Activated gamma-delta T cell (primary cell): Measurements from ENCODE around the gene DHX29.
"Not testable (repeated sequence)": the region's sequence is repeated elsewhere in the genome, so short reads cannot be mapped to it uniquely, and the experiment has no call there.

Source experiments
- DNase-seq: peaks from one replicate; lab custom pipeline; 2025; lab: John Stamatoyannopoulos, UW
- total RNA-seq, 2 donors: gene quantifications; one replicate each; lab custom pipeline; 2026; lab: John Stamatoyannopoulos, UW

The DHX29 gene, protein sequence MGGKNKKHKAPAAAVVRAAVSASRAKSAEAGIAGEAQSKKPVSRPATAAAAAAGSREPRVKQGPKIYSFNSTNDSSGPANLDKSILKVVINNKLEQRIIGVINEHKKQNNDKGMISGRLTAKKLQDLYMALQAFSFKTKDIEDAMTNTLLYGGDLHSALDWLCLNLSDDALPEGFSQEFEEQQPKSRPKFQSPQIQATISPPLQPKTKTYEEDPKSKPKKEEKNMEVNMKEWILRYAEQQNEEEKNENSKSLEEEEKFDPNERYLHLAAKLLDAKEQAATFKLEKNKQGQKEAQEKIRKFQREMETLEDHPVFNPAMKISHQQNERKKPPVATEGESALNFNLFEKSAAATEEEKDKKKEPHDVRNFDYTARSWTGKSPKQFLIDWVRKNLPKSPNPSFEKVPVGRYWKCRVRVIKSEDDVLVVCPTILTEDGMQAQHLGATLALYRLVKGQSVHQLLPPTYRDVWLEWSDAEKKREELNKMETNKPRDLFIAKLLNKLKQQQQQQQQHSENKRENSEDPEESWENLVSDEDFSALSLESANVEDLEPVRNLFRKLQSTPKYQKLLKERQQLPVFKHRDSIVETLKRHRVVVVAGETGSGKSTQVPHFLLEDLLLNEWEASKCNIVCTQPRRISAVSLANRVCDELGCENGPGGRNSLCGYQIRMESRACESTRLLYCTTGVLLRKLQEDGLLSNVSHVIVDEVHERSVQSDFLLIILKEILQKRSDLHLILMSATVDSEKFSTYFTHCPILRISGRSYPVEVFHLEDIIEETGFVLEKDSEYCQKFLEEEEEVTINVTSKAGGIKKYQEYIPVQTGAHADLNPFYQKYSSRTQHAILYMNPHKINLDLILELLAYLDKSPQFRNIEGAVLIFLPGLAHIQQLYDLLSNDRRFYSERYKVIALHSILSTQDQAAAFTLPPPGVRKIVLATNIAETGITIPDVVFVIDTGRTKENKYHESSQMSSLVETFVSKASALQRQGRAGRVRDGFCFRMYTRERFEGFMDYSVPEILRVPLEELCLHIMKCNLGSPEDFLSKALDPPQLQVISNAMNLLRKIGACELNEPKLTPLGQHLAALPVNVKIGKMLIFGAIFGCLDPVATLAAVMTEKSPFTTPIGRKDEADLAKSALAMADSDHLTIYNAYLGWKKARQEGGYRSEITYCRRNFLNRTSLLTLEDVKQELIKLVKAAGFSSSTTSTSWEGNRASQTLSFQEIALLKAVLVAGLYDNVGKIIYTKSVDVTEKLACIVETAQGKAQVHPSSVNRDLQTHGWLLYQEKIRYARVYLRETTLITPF (N-terminal part only)
- total RNA-seq, result 76.2 to 82.1 reads per million in 2 donors

DNA sequence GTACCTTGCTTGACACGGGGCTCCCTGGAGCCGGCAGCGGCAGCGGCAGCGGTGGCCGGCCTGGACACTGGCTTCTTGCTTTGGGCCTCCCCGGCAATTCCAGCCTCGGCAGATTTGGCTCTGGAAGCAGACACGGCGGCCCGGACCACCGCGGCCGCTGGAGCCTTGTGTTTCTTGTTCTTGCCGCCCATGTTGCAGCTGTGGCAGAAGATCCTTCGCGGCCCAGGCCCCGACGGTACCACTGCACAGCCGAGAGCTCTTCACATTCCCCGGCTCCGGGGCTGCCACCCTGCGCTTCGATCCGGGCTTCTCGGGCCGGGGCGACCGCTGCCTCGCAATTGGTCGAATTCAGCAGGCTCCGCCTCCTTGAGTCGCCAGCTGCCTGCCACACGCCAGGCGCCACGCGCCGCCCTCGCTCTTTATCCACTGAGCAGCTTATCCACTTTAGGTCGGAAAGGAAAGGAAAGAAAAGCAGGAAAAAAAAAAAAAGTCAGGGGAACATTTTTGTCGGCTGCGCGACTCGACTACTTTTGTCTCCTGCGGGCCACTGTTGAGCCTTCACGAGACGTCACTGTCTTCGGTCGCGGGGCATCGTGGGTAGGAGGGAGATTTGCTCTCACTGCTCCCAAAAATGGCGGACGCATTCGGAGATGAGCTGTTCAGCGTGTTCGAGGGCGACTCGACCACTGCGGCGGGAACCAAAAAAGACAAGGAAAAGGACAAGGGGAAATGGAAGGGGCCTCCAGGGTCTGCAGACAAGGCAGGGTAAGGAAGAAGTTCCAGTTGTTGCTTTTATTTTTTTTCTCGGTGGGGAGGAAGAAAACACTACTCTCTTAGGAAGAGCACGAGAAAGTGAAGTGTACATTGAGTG, at the start of gene DHX29, which contains the start of gene MTREX:
Gene DHX29 (minus strand): TSS at position 312 of the 871 bp plus-strand sequence. CDS start 121 bp downstream, at position 191.
Gene MTREX (plus strand): TSS at position 607 of the 871 bp plus-strand sequence. CDS start 25 bp downstream, at position 632.
- peak; percentile 83 for DNase-seq

DNA sequence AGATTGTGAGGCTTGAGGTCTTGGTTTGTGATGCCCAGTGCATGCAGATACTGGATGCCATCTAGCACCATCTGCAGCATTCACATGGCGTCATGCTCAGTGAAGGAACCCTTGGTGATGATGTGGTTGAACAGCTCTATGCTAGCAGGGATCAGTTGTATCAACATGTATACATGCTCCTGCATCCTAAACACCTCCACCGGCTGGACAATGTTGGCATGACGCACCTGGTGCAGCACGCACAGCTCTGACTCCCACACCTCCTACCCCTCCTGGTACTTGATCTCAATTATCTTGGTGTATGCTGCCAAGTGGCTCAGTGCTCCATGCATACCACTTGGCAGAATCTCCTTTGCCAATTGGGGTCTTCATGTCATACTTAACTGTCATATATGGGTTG, 49.4 kb upstream of the DHX29 start:
- DNase-seq, result no peak

DNA sequence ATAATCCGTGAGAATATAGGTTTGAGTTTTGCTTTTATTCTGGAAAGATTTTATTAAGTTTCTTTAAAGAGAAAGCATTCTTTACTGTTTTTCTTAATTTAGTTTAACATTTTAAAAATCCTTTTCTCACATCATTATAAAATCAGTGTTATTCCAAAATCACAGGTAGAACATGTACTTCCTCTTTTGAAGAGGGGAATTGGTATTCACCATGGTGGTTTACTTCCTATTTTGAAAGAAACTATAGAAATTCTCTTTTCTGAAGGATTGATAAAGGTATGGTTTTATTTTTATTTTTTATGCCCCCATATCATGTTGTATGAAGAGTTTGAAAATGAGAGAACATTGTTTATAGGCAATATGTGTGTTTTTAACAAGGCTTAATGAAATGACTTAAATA, 43.3 kb upstream of the DHX29 start:
- no peak for DNase-seq

DNA sequence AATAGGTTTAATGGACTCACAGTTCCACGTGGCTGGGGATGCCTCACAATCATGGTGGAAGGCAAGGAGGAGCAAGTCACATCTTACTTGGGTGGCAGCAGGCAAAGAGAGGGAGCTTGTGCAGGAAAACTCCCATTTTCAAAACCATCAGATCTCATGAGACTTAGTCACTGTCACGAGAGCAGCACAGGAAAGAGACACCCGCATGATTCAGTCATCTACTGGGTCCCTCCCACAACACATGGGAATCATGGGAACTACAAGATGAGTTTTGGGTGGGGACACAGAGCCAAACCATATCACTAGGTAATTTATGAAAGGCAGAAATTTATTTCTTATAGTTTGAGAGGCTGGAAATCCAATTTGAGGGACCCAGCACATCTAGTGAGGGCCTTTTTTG, 40.3 kb upstream of the DHX29 start:
- no peak for DNase-seq

DNA sequence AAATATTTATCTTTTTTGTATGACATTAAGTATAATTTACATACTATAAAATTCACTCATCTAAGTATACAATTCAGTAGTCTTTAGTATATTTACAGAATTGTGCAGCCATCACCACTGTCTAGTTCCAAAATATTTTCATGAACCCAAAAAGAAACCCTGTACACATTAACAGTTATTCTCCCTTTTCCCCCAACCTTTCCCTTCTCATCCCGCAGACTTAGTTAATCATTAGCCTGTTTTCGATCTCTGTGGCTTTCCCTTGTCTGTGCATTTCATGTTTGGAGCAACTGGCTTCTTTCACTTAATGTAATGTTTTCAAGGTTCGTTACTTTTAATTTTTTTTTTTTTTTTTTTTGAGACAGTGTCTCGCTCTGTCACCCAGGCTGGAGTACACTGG, 37.8 kb upstream of the DHX29 start:
- no peak for DNase-seq

DNA sequence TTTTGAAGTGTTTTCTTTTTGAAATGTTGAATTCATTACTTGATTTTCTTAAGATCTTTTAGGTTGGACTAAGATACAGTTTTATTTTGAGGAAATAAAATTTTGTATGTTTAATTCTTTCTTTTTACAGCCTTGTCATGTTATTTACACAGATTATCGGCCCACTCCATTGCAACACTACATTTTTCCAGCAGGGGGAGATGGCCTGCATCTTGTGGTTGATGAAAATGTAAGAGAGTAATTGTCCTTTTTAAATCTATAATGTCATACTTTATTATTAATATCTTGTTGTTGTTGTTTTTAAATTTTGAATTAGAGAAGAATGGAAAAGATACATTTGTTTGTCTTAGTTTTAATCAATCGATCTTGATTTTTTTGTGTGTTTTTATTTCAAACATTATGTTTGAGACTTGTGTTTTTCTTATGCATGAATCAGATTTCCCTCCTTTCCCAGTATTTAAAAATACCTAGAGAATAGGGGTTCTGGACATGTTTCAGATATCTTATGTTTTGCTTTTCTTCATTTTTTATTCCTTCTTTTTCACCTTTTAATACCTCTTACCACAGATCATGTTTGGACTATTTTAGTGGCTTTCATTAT, 37.0 kb upstream of the DHX29 start:
- no peak for DNase-seq

DNA sequence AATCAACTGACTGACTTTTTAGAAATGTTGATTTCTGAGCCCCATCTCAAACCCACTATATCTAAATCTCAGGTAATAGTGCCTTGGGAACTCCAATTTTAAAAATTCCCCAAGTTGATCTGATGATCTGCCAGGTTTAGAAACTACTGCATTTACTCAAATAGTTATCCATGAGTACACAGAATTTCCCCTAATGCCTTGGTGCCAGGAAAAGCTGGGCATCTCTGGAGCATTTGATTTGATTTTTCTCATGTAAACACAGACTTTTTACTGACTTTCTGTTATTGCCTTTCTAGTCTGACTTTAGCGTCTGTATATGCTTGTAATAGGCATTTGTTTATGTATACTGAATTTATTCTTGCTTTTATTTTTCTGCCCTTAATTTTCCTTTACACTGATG, 36.1 kb upstream of the DHX29 start:
- DNase-seq, result no peak

DNA sequence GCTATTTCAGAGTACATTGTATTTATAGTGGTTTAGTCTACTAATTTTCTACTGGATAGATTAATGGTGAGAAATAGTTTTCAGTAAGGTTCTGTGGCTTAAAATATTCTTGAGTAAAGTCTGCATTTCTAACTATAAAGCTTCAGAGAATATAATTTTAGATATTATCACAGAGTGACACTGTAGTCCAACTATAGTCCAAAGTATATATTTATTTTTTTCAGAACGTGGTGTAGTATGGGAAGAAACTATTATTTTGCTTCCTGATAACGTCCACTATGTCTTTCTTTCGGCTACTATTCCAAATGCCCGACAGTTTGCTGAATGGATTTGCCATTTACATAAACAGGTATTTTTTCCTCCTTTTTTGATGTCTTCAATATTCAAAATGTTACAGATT, 35.6 kb upstream of the DHX29 start:
- no peak for DNase-seq

DNA sequence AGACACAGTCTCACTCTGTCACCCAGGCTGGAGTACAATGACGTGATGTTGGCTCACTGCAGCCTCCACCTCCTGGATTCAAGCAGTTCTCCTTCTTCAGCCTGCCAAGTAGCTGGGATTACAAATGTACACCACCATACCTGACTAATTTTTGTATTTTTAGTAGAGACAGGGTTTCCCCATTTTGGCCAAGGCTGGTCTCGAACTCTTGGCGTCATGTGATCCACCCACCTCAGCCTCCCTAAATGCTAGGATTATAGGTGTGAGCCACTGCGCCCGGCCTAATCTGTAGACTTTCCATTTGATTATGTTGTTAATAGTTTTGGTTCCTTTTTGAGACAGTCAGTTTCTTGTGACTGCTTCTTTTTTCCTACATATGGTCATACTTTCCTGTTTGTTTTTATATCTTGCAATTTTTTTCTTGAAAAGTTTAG, 31.3 kb upstream of the DHX29 start:
- DNase-seq, result no peak

DNA sequence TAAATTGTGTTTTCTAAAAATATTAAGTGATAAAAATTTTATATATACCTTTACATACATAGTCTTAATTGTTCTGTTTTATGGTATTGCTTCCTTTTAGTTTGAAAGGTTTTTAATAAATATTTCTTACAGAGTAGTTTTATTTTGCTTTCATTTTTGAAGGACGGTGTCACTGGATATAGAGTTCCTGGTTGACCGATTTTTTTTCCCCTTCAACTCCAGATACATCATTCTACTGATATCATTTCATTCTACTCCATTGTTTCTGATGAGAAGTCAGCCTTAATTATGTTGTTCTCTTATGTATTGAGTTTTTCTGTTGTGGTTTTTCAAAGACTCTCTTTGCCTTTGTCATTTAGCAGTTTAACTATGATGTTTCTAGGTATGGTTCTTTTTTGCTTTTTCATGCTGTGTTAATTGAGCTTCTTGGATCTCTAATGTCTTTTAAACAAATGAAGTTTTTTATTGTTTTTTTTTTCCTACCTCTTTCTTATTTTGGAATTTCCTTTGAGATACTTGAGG, 30.7 kb upstream of the DHX29 start:
- DNase-seq, result no peak

DNA sequence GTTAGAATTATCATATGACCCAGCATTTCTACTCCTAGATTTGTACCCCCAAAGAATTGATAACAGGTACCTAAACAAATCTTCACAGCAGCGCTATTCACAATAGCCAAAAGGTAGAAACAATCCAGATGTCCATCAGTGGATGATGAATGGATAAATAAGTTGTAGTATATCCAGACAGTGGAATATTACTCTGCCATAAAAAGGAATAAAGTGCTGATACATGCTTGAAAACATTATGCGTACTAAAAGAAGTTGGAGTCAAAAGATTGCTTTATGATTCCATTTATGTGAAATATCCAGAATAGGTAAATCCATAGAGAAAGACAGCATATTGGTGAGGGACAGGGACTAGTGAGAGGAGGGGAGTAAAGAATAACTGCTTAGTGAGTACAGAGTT, 26.3 kb upstream of the DHX29 start:
- no peak for DNase-seq

DNA sequence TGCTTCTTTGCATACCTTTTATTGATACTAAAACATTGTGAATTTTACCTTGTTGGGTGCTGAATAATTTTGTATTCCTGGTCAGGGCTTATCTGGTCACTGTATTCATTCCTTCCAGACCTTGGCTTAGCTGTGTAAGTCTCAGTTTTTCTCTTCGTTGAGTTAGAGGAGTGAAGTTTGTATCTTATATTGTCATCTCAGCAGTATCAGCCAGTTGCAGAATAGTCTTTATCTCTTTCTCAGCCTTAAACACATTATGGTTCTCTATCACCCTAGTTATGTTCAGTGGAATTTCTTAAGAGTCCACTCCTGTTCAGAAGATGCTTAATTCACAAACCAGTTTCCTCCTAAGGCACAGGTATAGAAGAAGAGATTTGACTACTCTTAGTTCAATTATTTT, 25.5 kb upstream of the DHX29 start:
- no peak for DNase-seq

DNA sequence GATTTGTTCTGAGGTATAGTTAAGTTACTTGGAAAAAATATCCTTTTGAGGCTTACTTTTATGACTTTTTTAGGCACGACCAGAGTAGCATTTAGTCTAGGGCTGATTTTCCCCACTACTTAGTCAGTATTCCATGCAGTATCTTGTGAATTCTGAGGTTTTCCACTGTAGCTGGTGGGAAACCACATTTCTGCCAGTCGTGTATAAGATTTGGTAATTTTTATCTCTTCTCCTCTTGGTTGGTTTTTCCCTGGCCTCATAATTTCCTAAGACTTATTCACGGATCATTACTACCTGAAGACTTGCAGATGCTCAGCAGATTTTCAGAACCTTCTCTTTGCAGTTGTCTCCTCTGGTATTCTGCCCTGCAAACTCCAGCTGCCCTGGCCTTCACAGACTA, 23.8 kb upstream of the DHX29 start:
- no peak for DNase-seq

DNA sequence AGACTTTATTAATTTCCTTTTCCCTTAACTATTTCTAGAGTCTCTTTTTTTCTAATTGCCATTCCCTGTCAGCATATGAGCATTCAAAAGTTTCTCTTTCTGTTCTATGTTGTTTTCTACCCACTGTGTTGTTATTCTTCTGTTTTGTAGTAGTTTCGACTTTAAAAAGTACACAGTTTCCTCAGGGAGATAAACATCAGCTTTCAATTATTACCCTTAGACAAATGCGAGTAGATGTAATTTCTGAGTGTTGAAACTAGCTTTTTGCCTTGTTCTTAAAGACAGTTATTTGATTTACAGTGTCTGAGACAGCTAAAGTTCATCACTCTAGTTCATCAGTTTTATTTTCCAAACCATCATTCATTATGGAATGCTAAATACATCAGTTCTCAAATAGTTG, 19.8 kb upstream of the DHX29 start:
- DNase-seq, result no peak

DNA sequence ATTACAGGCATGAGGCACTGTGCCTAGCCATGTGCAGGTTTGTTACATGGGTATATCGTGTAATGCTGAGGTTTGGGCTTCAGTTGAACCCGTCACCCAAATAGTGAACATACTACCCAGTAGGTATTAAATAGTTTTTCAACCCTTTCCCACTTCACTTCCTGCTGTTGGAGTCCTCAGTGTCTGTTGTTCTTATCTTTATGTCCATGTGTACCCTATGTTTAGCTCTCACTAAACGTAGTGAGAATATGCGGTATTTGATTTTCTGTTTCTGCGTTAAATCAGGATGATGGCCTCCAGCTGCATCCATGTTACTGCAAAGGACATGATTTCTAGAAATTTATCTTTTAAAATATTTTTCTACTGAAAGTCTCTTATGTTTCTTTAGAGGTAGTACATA, 18.1 kb upstream of the DHX29 start:
- no peak for DNase-seq

DNA sequence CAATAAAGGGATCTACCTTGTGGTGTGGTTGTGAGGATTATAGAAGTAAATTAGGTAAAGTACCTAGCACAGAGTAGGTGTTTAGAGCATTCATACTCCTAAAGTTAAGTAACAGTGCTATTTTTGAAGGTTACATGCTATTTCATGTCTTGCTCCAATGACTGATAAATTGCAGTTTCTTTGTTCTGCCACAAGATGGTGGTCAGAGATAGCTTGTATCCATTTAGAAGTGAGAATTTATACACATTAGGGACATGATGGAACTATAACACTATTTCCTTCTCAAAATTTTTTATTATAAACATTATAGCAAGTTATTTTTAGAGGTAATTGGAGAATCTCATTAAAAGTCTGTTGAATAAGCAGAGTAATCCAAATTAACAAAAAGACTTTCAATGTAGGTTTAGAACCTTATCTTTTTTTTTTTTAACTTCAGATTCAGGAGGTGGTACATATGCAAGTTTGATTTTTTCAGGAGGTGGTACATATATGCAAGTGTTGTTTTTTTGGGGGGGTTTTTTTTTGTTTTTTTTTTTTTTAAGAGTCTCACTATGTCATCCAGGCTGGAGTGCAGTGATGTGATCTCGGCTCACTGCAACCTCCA, 17.4 kb upstream of the DHX29 start:
- DNase-seq, result no peak

DNA sequence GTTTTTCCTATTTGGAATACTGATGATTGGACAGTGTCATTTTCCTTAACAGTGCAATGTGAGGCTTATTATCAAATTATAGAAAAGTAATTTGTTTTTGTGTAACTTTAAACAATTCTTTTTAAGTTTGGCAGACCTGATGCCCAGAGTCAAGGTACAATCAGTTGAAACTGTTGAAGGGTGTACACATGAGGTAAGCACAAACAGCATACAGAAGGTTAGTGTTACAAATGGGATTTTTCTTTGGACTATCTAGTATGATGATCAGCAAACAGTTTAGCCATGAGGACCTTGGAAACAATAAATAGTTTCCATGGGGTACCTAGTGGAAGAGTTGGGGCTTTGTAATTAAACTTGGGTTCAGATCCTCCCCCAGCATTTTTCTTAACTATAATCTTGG, 16.5 kb upstream of the DHX29 start:
- no peak for DNase-seq

DNA sequence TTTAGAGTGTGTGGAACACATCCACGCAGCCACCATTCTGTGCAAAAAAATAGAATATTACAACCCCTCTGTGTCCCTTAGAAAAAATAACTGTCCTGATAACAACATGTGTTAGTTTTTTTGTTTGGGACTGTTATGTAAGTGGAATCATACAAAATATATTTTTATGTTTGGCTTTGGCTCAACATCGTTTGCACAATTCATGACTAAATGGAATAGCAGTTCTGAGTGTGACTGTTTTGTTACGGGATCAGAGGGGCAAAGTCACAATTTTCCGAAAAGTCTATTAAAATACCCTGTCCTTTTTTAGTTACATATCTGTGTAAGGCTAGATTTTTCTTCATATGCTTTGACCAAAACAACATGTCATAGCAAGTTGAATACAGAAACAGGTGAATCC, 13.1 kb upstream of the DHX29 start:
- no peak for DNase-seq

DNA sequence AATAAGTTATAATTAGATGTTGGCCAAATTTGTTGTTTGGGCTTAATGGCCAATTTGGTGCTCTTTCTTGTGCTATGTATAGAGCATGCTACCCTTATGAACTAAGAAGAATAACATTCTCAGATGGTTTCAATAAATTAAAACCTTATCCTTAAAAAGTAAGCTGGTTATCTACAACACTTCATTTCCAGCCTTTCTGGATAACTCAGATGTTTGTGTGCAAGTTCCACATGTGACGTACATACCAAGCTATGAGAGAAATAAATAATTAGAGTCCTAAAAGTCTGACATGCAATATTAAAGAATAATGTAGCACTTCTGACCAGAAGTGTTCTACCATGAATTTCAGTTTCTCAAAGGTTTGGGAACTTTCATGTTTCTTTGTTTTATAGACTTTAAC, 12.0 kb upstream of the DHX29 start:
- no peak for DNase-seq

DNA sequence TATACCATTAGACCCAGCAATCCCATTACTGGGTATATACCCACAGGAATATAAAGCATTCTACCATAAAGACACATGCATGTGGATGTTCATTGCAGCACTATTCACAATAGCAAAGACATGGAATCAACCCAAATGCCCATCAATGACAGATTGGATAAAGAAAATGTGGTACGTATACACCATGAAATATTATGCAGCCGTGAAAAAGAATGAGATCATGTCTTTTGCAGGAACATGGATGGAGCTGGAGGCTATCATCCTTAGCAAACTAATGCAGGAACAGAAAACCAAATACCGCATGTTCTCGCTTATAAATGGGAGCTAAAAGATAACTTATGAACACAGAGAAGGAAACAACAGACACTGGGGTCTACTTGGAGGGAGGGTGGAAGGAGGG, 10.7 kb upstream of the DHX29 start:
- DNase-seq, result not testable (repeated sequence)
